ENCODE results near the gene LDLRAD4. TPM values are rescaled to one million over a fixed set of nuclear protein-coding genes. Genes with fewer than 3 reads are reported as not detected.

The LDLRAD4 gene
- total RNA-seq, 1 donor from 2014 or later: 1.4 TPM

GRCh38 chr18:13522861-13523660 lies 304.5 kb downstream of the LDLRAD4 start:
- H3K27me3 Mint-ChIP-seq (ENCODE audit: low read depth): no peaks in the 10 kb centered on the region
- no peaks in the 10 kb centered on the region for H3K4me1 Mint-ChIP-seq
- no peak for TF ChIP-seq CTCF (conservative IDR thresholded peaks at IDR 0.05)
- no peak overlapping the region for H3K27ac Mint-ChIP-seq (ENCODE audit: unreplicated experiment)
- H3K4me3 Mint-ChIP-seq: no peak overlapping the region
- peaks cover 1% of the 10 kb centered on the region for H3K36me3 Mint-ChIP-seq (ENCODE audit: low read depth)
- DNase-seq (ENCODE audit: low read depth, low spot score): no peak
- H3K9me3 Mint-ChIP-seq: peaks cover 2% of the 10 kb centered on the region

- Mint-ChIP-seq H3K36me3 (ENCODE audit: low read depth) (no peaks in the 10 kb centered on the region), H3K4me1 (no peaks in the 10 kb centered on the region), H3K27me3 (ENCODE audit: low read depth) (no peaks in the 10 kb centered on the region), H3K27ac (ENCODE audit: unreplicated experiment) (no peak overlapping the region), H3K4me3 (no peak overlapping the region), H3K9me3 (no peaks in the 10 kb centered on the region)
- TF ChIP-seq CTCF (conservative IDR thresholded peaks at IDR 0.05): no peak
- DNase-seq (ENCODE audit: low read depth, low spot score): no peak
These were observed 305.5 kb downstream of the LDLRAD4 start for GRCh38 chr18:13524054-13524453.

- no peak for TF ChIP-seq CTCF (conservative IDR thresholded peaks at IDR 0.05)
- Mint-ChIP-seq H3K4me3 (no peak overlapping the region), H3K9me3 (no peaks in the 10 kb centered on the region), H3K27ac (ENCODE audit: unreplicated experiment) (no peak overlapping the region), H3K27me3 (ENCODE audit: low read depth) (no peaks in the 10 kb centered on the region), H3K4me1 (no peaks in the 10 kb centered on the region), H3K36me3 (ENCODE audit: low read depth) (no peaks in the 10 kb centered on the region)
- DNase-seq (ENCODE audit: low read depth, low spot score): no peak
These were observed 306.3 kb downstream of the LDLRAD4 start for GRCh38 chr18:13524811-13525210.

- H3K27me3 Mint-ChIP-seq (ENCODE audit: low read depth): no peaks in the 10 kb centered on the region
- no peak overlapping the region for H3K27ac Mint-ChIP-seq (ENCODE audit: unreplicated experiment)
- no peaks in the 10 kb centered on the region for H3K9me3 Mint-ChIP-seq
- no peaks in the 10 kb centered on the region for H3K4me1 Mint-ChIP-seq
- no peak for TF ChIP-seq CTCF (conservative IDR thresholded peaks at IDR 0.05)
- H3K36me3 Mint-ChIP-seq (ENCODE audit: low read depth): no peaks in the 10 kb centered on the region
- DNase-seq (ENCODE audit: low read depth, low spot score): no peak
- no peak overlapping the region for H3K4me3 Mint-ChIP-seq
These were observed 306.9 kb downstream of the LDLRAD4 start for GRCh38 chr18:13525381-13526029.

DNA sequence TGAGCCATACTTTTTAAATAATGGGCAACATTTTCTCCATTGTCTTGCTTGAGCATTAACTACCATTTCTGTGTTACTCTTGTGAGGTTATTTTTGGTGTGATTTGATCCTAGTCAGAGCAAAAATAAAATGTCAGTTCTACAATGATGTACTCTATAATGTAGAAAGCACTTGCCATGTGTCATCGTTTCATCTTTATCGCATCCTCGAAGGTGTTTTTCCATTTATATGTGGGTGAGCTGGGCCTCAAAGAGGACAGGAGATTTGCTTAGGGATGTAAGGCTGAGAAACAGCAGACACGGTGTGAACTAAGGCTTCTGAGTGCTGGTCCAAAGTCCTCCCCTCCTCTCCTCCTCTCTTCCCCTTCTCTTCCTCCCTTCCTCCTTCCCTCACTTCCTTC lies 308.0 kb downstream of the LDLRAD4 start:
- Mint-ChIP-seq H3K27me3 (ENCODE audit: low read depth) (no peaks in the 10 kb centered on the region), H3K9me3 (no peaks in the 10 kb centered on the region), H3K36me3 (ENCODE audit: low read depth) (no peaks in the 10 kb centered on the region), H3K4me3 (no peak overlapping the region), H3K27ac (ENCODE audit: unreplicated experiment) (no peak overlapping the region), H3K4me1 (no peaks in the 10 kb centered on the region)
- no peak for DNase-seq (ENCODE audit: low read depth, low spot score)
- TF ChIP-seq CTCF (conservative IDR thresholded peaks at IDR 0.05): no peak

Measured in neural crest cell (in vitro differentiated cells).